Mammary epithelial cell (primary cell): Measurements from ENCODE around the gene LIME1.

Source experiments
- CTCF ChIP-seq, 2 donors: IDR thresholded peaks in 1 of 2; conservative IDR thresholded peaks in 1 of 2; 2 replicates each; pipeline ENCODE4 v1.5.1; 2011 to 2012; ENCODE audit warnings: inconsistent platforms in 2 of 2, low read length in 2 of 2, mild to moderate bottlenecking in 2 of 2, control low read depth in 1 of 2, low read depth in 1 of 2; ENCODE audit not compliant: insufficient read depth in 1 of 2; ENCODE audit errors: extremely low read depth in 1 of 2
- EZH2 ChIP-seq: IDR thresholded peaks from 2 replicates; pipeline ENCODE4 v1.6.1; 2012; ENCODE audit warnings: low read length, inconsistent platforms, borderline replicate concordance

- TF ChIP-seq CTCF (conservative IDR thresholded peaks at IDR 0.05 in 1 of 2, IDR thresholded peaks at IDR 0.05 in 1 of 2; ENCODE audit: extremely low read depth in 1 of 2, insufficient read depth in 1 of 2, low read depth in 1 of 2, low read length in 2 of 2) (no peak), EZH2 (no peak)
Observed at GRCh38 chr20:63737695-63737944, 1.2 kb downstream of the LIME1 start.
